Transverse colon (tissue), 4 donors: Measurements from ENCODE around the gene KIF5A.

Source experiments
- EP300 ChIP-seq: sonication (generic); formaldehyde crosslinking; IDR thresholded peaks from one replicate; pipeline ENCODE4 v1.6.1; 2017; ENCODE audit warnings: antibody characterized with exemption, low read depth
- POLR2A ChIP-seq: fragments of 450-650 bp; IDR thresholded peaks from one replicate; pipeline ENCODE4 v1.6.1; 2016; ENCODE audit warnings: antibody characterized with exemption, mild to moderate bottlenecking, moderate library complexity
- POLR2AphosphoS5 ChIP-seq, 3 donors: sonication (generic); formaldehyde crosslinking; IDR thresholded peaks; one replicate each; pipeline ENCODE4 v1.6.1; 2016; ENCODE audit warnings: antibody characterized with exemption in 3 of 3
- TF ChIP-seq, protein P1 (sequence below), 5 experiments: fragments of 200-600 bp in 3 of 5; fragments of 450-650 bp in 2 of 5; sonication (generic) in 3 of 5; IDR thresholded peaks; 1 replicate in 2 of 5; 2 replicates in 3 of 5; pipeline ENCODE4 v1.5.1; 2016 to 2017; ENCODE audit warnings: antibody characterized with exemption in 5 of 5, inconsistent platforms in 3 of 5, mild to moderate bottlenecking in 2 of 5, moderate library complexity in 1 of 5

DNA sequence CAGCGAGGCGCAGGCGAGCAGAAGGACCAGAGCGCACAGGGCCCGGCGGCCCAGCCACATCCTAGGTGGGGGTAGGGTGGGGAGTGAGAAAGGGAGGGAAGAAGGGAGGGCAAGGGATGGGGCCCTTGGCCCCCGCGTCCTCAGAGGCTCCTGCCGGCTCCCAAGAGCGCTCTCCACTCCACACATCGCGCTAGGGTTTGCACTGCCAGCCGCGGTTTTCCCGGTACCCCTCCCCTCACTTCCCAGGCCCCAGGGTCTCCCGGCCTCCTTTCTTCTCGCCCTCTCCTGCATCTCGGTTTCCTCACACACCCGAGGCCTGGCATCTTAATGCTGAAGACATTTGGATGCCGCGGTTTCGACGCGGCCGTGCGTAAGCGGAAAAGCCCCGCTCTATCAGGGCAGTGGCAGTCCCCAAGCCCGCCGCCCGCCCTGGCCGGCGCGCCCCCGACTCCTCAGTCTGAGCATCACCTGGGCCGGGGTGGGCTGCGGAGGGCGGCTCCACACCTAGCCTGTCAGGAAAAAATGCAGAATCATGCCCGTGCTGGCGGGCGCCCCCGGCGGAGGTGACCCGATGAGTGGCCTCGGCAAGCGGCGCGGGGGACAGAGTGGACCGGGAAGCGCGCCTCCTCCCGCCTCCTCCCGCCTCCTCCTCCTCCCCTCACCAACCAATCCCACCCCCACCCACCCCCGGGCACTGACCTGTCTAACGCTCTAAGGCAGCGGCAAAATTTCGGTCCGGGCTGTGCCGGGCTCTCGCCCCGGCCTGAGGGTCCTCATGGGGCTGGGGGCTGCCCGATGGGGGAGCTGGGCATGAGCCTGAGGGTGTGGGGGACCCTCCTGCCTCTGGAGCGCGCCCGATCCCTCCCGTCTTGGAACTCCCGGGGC, 82.5 kb downstream of the KIF5A start:
- TF ChIP-seq, protein P1, sequence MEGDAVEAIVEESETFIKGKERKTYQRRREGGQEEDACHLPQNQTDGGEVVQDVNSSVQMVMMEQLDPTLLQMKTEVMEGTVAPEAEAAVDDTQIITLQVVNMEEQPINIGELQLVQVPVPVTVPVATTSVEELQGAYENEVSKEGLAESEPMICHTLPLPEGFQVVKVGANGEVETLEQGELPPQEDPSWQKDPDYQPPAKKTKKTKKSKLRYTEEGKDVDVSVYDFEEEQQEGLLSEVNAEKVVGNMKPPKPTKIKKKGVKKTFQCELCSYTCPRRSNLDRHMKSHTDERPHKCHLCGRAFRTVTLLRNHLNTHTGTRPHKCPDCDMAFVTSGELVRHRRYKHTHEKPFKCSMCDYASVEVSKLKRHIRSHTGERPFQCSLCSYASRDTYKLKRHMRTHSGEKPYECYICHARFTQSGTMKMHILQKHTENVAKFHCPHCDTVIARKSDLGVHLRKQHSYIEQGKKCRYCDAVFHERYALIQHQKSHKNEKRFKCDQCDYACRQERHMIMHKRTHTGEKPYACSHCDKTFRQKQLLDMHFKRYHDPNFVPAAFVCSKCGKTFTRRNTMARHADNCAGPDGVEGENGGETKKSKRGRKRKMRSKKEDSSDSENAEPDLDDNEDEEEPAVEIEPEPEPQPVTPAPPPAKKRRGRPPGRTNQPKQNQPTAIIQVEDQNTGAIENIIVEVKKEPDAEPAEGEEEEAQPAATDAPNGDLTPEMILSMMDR (IDR thresholded peaks at IDR 0.05) = no peak
- TF ChIP-seq POLR2A (no peak), POLR2AphosphoS5 (IDR thresholded peaks at IDR 0.05) (no peak), EP300 (no peak)
